Caco-2 (cell line): ENCODE measurements around the gene BPTF. TPM values are rescaled to one million over a fixed set of nuclear protein-coding genes. Genes with fewer than 3 reads are reported as not detected.

Experiments used
- Bru-seq: library from RNA; stranded (reverse); fragments of 400-500 nt; gene quantifications from one replicate; lab custom pipeline; 2021; lab: Mats Ljungman, UMichigan
- BruChase-seq, 2 experiments: library from RNA; stranded (reverse); fragments of 400-500 nt; gene quantifications; one replicate each; lab custom pipeline; 2021; lab: Mats Ljungman, UMichigan
- BruUV-seq: library from RNA; stranded (reverse); fragments of 400-500 nt; replicated peaks from 2 replicates; lab custom pipeline; 2021; lab: Mats Ljungman, UMichigan
- CTCF ChIA-PET: fragments of 300-600 bp; sonication (Branson Sonifier 250); formaldehyde crosslinking; loops from one replicate; lab custom pipeline; 2022; ENCODE audit warnings: antibody characterized with exemption; lab: Charles Lee
- POLR2A ChIA-PET: fragments of 300-600 bp; sonication (Branson Sonifier 250); formaldehyde crosslinking; loops from one replicate; lab custom pipeline; 2022; ENCODE audit warnings: antibody characterized with exemption; lab: Charles Lee
- DNase-seq, 2 experiments: peaks; one replicate each; pipeline versions ENCODE4 v3.0.0 to v3.0.0-alpha.2; 2020 to 2022
- H3K27me3 ChIP-seq: replicated peaks from 2 replicates; pipeline ENCODE4 v1.6.0; 2011; ENCODE audit warnings: low read length; ENCODE audit not compliant: control insufficient read depth, insufficient read depth
- H3K36me3 ChIP-seq: 2 replicates; pipeline ENCODE4 v1.5.1; 2011; ENCODE audit warnings: low read length; ENCODE audit not compliant: control insufficient read depth, insufficient read depth
- H3K4me1 ChIP-seq: fragments of 250-450 bp; sonication (Bioruptor Pico); 2 replicates; pipeline ENCODE4 v1.5.1; 2020; ENCODE audit warnings: mild to moderate bottlenecking
- H3K4me3 ChIP-seq: 2 replicates; pipeline ENCODE4 v1.5.1; 2011; ENCODE audit warnings: low read depth, mild to moderate bottlenecking, control low read depth, low read length
- H3K9me3 ChIP-seq: fragments of 250-450 bp; sonication (Bioruptor Pico); 2 replicates; pipeline ENCODE4 v1.5.1; 2020; ENCODE audit warnings: mild to moderate bottlenecking, moderate library complexity
- H3K27ac Mint-ChIP-seq: one replicate; pipeline ENCODE4 v1.8.0; 2022; ENCODE audit warnings: mixed read lengths; ENCODE audit not compliant: unreplicated experiment
- H3K27me3 Mint-ChIP-seq: one replicate; pipeline ENCODE4 v1.8.0; 2022; ENCODE audit warnings: mixed read lengths; ENCODE audit not compliant: insufficient read depth, unreplicated experiment
- H3K36me3 Mint-ChIP-seq: one replicate; pipeline ENCODE4 v1.8.0; 2022; ENCODE audit warnings: mild to moderate bottlenecking, mixed read lengths; ENCODE audit not compliant: insufficient read depth, unreplicated experiment
- H3K4me1 Mint-ChIP-seq: one replicate; pipeline ENCODE4 v1.8.0; 2022; ENCODE audit warnings: low read depth, mixed read lengths; ENCODE audit not compliant: unreplicated experiment
- H3K4me3 Mint-ChIP-seq: one replicate; pipeline ENCODE4 v1.8.0; 2022; ENCODE audit warnings: mild to moderate bottlenecking, moderate library complexity, mixed read lengths; ENCODE audit not compliant: unreplicated experiment
- H3K9me3 Mint-ChIP-seq: one replicate; pipeline ENCODE4 v1.8.0; 2022; ENCODE audit warnings: mixed read lengths; ENCODE audit not compliant: unreplicated experiment
- intact Hi-C: fragments of 100-400 bp; cut with micrococcal nuclease; formaldehyde crosslinking; loops from one replicate; pipeline ENCODE4 v1.10.0; 2022; ENCODE audit not compliant: unreplicated experiment
- long read RNA-seq: library from polyadenylated mRNA; stranded (forward); transcript quantifications from one replicate; pipeline ENCODE4 v2.0.0, GENCODE V29; 2022
- total RNA-seq: library from RNA; stranded (reverse); gene quantifications from 2 replicates; pipeline ENCODE4 v1.2.3, GENCODE V29; 2022
- TF ChIP-seq, protein P1 (sequence below), 2 experiments: fragments of 200-600 bp in 1 of 2; IDR thresholded peaks; 1 replicate in 1 of 2; 2 replicates in 1 of 2; pipeline versions ENCODE4 v1.5.1 to v1.8.0; 2011 to 2022; ENCODE audit warnings: antibody characterized with exemption in 1 of 2, control low read depth in 1 of 2, inconsistent platforms in 1 of 2, low read depth in 1 of 2, low read length in 1 of 2, mild to moderate bottlenecking in 1 of 2, moderate library complexity in 1 of 2; ENCODE audit not compliant: insufficient read depth in 1 of 2, severe bottlenecking in 1 of 2, unreplicated experiment in 1 of 2

BPTF gene, protein sequence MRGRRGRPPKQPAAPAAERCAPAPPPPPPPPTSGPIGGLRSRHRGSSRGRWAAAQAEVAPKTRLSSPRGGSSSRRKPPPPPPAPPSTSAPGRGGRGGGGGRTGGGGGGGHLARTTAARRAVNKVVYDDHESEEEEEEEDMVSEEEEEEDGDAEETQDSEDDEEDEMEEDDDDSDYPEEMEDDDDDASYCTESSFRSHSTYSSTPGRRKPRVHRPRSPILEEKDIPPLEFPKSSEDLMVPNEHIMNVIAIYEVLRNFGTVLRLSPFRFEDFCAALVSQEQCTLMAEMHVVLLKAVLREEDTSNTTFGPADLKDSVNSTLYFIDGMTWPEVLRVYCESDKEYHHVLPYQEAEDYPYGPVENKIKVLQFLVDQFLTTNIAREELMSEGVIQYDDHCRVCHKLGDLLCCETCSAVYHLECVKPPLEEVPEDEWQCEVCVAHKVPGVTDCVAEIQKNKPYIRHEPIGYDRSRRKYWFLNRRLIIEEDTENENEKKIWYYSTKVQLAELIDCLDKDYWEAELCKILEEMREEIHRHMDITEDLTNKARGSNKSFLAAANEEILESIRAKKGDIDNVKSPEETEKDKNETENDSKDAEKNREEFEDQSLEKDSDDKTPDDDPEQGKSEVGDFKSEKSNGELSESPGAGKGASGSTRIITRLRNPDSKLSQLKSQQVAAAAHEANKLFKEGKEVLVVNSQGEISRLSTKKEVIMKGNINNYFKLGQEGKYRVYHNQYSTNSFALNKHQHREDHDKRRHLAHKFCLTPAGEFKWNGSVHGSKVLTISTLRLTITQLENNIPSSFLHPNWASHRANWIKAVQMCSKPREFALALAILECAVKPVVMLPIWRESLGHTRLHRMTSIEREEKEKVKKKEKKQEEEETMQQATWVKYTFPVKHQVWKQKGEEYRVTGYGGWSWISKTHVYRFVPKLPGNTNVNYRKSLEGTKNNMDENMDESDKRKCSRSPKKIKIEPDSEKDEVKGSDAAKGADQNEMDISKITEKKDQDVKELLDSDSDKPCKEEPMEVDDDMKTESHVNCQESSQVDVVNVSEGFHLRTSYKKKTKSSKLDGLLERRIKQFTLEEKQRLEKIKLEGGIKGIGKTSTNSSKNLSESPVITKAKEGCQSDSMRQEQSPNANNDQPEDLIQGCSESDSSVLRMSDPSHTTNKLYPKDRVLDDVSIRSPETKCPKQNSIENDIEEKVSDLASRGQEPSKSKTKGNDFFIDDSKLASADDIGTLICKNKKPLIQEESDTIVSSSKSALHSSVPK (N-terminal part only)
- total RNA-seq (96.5 and 101 TPM in 2 replicates), Bru-seq, nascent RNA (percentile 86 among the genes with signal in this experiment), BruChase-seq, experiment 1, labeled RNA remaining after a 2-hour chase (percentile 87 among the genes with signal in this experiment), BruChase-seq, experiment 2, labeled RNA remaining after a 6-hour chase (percentile 88 among the genes with signal in this experiment)
- long read RNA-seq, partial matches to known transcripts = 13 of 18 reads
- long read RNA-seq, other reads (novel, unspliced or antisense) = 5 of 18 reads

DNA sequence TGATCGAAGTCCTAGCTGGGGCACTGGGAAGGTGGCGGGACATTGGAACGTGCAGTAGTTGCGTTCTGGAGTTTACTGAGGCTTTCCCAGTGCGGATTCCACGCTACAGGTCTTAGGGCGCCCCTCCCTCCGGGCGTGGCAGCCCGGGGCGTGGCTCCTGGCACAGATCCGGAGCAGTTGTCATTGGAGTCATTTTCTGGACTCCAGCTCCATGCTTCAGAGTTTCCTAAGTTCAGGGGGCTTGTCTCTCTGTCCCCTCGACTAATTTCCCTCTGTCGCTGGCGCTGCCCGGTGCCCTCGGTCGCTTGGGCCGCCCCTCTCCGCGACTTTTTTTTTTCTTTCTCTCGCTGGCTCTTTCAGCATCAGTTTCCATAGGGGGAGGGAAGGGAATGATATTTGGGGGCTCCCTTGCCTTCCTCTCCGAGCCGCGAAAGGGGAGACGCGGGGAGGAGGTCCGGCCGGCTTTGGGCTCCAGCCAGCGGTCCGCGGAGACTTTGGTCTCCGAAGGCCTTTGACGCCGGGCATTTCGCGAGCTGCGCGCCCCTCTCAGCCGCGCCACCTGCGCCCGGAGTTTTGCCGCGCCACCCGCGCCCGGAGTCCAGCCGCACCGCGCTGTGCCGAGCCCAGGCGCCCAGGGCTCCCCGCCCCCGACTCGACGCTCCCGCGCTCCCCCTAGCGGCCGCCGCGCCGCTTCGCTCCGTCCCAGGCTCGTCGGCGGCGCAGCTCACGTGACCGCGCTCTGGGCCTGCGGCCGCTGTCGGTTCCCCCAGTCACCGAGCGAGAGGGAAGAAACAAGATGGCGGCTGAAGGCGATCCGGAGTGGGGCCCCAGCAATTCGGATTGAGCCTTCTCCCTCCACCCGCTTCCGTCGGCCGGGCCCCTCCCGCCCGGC, at the start of gene BPTF:
TSS of gene BPTF (plus strand) at position 769 of the 892 bp plus-strand sequence. CDS start 222 bp downstream, outside the sequence.
- intact Hi-C loops = loop anchor here (1.0 kb wide), 2 partner anchors 25 to 108 kb away; partner anchors contain the start of gene NOL11
- BruUV-seq = no TSS peak
- no peaks in the 10 kb centered on the region for H3K9me3 ChIP-seq
- peak within 1 kb of the TSS; percentile 99 for H3K4me3 ChIP-seq
- H3K9me3 Mint-ChIP-seq = no peaks in the 10 kb centered on the region
- H3K27ac Mint-ChIP-seq = peak within 1 kb of the TSS; percentile 88
- H3K4me1 ChIP-seq = no peaks in the 10 kb centered on the region
- peaks cover 23% of the 10 kb centered on the region for H3K36me3 Mint-ChIP-seq
- CTCF ChIA-PET = interaction anchor here (0.6 to 1.7 kb wide), 6 partner anchors 8 to 240 kb away, joined by 3 to 8 read pairs (median 6); partner anchors contain the start of gene NOL11
- H3K27me3 Mint-ChIP-seq = no peaks in the 10 kb centered on the region
- TF ChIP-seq, protein P1, sequence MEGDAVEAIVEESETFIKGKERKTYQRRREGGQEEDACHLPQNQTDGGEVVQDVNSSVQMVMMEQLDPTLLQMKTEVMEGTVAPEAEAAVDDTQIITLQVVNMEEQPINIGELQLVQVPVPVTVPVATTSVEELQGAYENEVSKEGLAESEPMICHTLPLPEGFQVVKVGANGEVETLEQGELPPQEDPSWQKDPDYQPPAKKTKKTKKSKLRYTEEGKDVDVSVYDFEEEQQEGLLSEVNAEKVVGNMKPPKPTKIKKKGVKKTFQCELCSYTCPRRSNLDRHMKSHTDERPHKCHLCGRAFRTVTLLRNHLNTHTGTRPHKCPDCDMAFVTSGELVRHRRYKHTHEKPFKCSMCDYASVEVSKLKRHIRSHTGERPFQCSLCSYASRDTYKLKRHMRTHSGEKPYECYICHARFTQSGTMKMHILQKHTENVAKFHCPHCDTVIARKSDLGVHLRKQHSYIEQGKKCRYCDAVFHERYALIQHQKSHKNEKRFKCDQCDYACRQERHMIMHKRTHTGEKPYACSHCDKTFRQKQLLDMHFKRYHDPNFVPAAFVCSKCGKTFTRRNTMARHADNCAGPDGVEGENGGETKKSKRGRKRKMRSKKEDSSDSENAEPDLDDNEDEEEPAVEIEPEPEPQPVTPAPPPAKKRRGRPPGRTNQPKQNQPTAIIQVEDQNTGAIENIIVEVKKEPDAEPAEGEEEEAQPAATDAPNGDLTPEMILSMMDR (IDR thresholded peaks at IDR 0.05; ENCODE audit: insufficient read depth in 1 of 2, low read depth in 1 of 2, low read length in 1 of 2, severe bottlenecking in 1 of 2, unreplicated experiment in 1 of 2) = peak; percentile 73 to 92
- H3K27me3 ChIP-seq = no peaks in the 10 kb centered on the region
- peak within 1 kb of the TSS; percentile 91 for H3K4me3 Mint-ChIP-seq
- H3K36me3 ChIP-seq = no peaks in the 10 kb centered on the region
- H3K4me1 Mint-ChIP-seq = peaks cover 5% of the 10 kb centered on the region
- peak; percentile 92 to 95 for DNase-seq
- POLR2A ChIA-PET = interaction anchor here (0.7 to 2.0 kb wide), 5 partner anchors 25 to 1521 kb away, joined by 3 to 9 read pairs (median 3); partner anchors contain the start of gene NOL11

- CTCF ChIA-PET = no interaction called here
- Histone ChIP-seq H3K4me3 (no peak overlapping the region), H3K36me3 (no peaks in the 10 kb centered on the region), H3K27me3 (no peaks in the 10 kb centered on the region), H3K9me3 (no peaks in the 10 kb centered on the region), H3K4me1 (no peaks in the 10 kb centered on the region)
- H3K4me1 Mint-ChIP-seq = no peaks in the 10 kb centered on the region
- H3K27ac Mint-ChIP-seq = no peak overlapping the region
- TF ChIP-seq, protein P1 (IDR thresholded peaks at IDR 0.05; ENCODE audit: insufficient read depth in 1 of 2, low read depth in 1 of 2, low read length in 1 of 2, severe bottlenecking in 1 of 2, unreplicated experiment in 1 of 2) = peak; percentile 56 to 71
- peak in 1 of 2 experiments; percentile 21 for DNase-seq
- POLR2A ChIA-PET = no interaction called here
- no TSS peak for BruUV-seq
- H3K9me3 Mint-ChIP-seq = no peaks in the 10 kb centered on the region
- H3K4me3 Mint-ChIP-seq = no peak overlapping the region
- H3K36me3 Mint-ChIP-seq = no peaks in the 10 kb centered on the region
- H3K27me3 Mint-ChIP-seq = no peaks in the 10 kb centered on the region
- intact Hi-C loops = no loop called here
Observed at GRCh38 chr17:67779098-67779672, 46.1 kb upstream of the BPTF start.
